ENCODE measurements around the gene GRK2. TPM values are rescaled to one million over a fixed set of nuclear protein-coding genes. Genes with fewer than 3 reads are reported as not detected.

GRK2 gene
- total and polyA plus RNA-seq, 9 of the 15 experiments (the other 6 are each of a cell fraction or from before 2014, with no cell fraction given): 0.24 to 95.8 (median 56.5) TPM

GRCh38 chr11:67301313-67301921 lies 35.1 kb downstream of the GRK2 start:
- POLR2A ChIA-PET: interaction anchor here (0.6 to 2.1 kb wide), 2 partner anchors 13 to 21 kb away, joined by 4 to 10 read pairs; no protein-coding TSS in a partner anchor
- Histone ChIP-seq H3K4me3 (no peak overlapping the region), H3K36me3 (ENCODE audit: control insufficient read depth, insufficient read depth, low read length) (peaks cover 52% of the 10 kb centered on the region; the same call in 2 of the 3 replicates), H3K9ac (ENCODE audit: insufficient read depth in 1 of 2, low read depth in 2 of 2, low read length in 2 of 2) (no peak overlapping the region), H3K79me2 (ENCODE audit: control insufficient read depth, insufficient read depth, low read length) (no peaks in the 10 kb centered on the region), H3K4me2 (ENCODE audit: insufficient read depth, low read length) (no peak overlapping the region), H3K9me1 (ENCODE audit: control insufficient read depth, insufficient read depth, low read length) (no peaks in the 10 kb centered on the region), H3K27me3 (ENCODE audit: control insufficient read depth in 2 of 2, insufficient read depth in 2 of 2, low read length in 2 of 2) (no peaks in the 10 kb centered on the region), H3K9me3 (replicated peaks; ENCODE audit: control insufficient read depth, insufficient read depth, low read depth, low read length) (no peaks in the 10 kb centered on the region), H3K27ac (ENCODE audit: extremely low read depth, low read depth, low read length) (no peak overlapping the region), H2AFZ (ENCODE audit: low read depth, low read length) (no peak overlapping the region), H3K4me1 (replicated peaks in 1 of 2; ENCODE audit: control insufficient read depth in 2 of 2, insufficient read depth in 2 of 2, low read length in 2 of 2) (peaks cover 0 to 35% of the 10 kb centered on the region in 2 experiments; a peak in 2 of 5 replicates), H4K20me1 (replicated peaks; ENCODE audit: control insufficient read depth, insufficient read depth, low read length) (no peaks in the 10 kb centered on the region)
- CTCF ChIA-PET (ENCODE audit: low intra/inter-chr PET ratio): no interaction called here
- 0 out of 2 replicates have a peak, but pooled peaks have one; percentile 42 for TF ChIP-seq POLR2G (IDR thresholded peaks at IDR 0.05; ENCODE audit: low read depth, low read length)
- 0 out of 2 replicates have a peak, but pooled peaks have one; percentile 47 for TF ChIP-seq HNRNPL (IDR thresholded peaks at IDR 0.05; ENCODE audit: low read depth, low read length)
- TF ChIP-seq RBFOX2 (IDR thresholded peaks at IDR 0.05; ENCODE audit: low read depth, low read length): peak; percentile 9; the same call in 1 of the 2 replicates
- TF ChIP-seq THAP12 (CRISPR knock-in tag; IDR thresholded peaks at IDR 0.05): no peak
- TF ChIP-seq SETDB1 (IDR thresholded peaks at IDR 0.05; ENCODE audit: low read length): no peak
- intact Hi-C loops (cut with micrococcal nuclease) (no loop called here), in situ Hi-C loops (cut with MboI) (no loop called here)
- ATAC-seq: no peak
- no TSS peak for BruUV-seq (replicated peaks)
- no peak for FAIRE-seq
- no peak for DNase-seq (ENCODE audit: extremely low read depth in 1 of 4, low spot score in 3 of 4)
- WGBS (ENCODE audit: insufficient coverage, low coverage, missing lambda C conversion rate): 90% methylated on average over 27 of the region's 28 CpGs

All from K562 (cell line).